Measurements from ENCODE around the gene LPCAT2.

DNA sequence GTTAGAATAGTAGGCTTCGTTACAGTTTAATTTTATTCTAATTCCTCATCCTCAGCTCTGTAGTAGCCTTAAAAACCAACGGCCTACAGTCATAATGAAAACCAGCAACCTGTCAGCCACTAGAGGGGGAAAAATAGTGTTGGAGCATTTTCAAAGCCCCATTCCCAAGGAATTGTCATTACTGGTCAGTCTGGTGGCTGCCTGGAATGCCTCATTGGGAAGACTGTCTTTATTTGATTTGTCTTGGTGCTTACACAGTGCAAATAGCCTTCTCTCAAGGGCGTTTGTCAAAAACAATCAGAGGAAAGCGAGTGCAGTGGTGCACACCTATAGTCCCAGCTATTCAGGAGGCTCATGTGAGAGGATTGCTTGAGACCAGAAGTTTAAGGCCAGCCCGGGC, 4.7 kb downstream of the LPCAT2 start:
- no peak for TF ChIP-seq TAF1 (IDR thresholded peaks at IDR 0.05; ENCODE audit: low read depth)
- TF ChIP-seq, protein P1, sequence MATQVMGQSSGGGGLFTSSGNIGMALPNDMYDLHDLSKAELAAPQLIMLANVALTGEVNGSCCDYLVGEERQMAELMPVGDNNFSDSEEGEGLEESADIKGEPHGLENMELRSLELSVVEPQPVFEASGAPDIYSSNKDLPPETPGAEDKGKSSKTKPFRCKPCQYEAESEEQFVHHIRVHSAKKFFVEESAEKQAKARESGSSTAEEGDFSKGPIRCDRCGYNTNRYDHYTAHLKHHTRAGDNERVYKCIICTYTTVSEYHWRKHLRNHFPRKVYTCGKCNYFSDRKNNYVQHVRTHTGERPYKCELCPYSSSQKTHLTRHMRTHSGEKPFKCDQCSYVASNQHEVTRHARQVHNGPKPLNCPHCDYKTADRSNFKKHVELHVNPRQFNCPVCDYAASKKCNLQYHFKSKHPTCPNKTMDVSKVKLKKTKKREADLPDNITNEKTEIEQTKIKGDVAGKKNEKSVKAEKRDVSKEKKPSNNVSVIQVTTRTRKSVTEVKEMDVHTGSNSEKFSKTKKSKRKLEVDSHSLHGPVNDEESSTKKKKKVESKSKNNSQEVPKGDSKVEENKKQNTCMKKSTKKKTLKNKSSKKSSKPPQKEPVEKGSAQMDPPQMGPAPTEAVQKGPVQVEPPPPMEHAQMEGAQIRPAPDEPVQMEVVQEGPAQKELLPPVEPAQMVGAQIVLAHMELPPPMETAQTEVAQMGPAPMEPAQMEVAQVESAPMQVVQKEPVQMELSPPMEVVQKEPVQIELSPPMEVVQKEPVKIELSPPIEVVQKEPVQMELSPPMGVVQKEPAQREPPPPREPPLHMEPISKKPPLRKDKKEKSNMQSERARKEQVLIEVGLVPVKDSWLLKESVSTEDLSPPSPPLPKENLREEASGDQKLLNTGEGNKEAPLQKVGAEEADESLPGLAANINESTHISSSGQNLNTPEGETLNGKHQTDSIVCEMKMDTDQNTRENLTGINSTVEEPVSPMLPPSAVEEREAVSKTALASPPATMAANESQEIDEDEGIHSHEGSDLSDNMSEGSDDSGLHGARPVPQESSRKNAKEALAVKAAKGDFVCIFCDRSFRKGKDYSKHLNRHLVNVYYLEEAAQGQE (IDR thresholded peaks at IDR 0.05; ENCODE audit: low read depth), result no peak
- no peak for TF ChIP-seq CEBPB (IDR thresholded peaks at IDR 0.05)
- no peak for TF ChIP-seq RAD21 (IDR thresholded peaks at IDR 0.05; ENCODE audit: low read depth)
